Measurements from ENCODE around the gene HMSD.

HMSD gene

DNA sequence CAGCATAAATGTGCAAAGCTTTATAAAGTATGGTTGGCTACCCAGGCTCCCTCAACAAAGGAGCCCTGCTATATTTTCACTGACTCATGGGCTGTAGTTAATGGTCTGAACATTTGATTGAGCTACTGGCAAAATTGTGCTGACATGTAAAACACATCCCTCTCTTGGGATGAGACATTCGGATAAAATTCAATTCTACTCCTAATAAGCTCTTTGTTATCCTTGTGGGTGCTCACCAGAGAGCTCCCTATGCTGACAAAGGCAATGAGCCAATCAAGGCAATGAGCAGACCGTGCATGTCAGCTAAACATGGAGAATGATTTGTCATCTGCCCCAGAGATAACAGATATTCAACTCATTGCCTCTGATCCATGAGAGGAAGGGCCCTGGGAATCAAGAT is 48.5 kb downstream of the HMSD start:
- H3K27me3 ChIP-seq (ENCODE audit: insufficient read depth, low read depth, severe bottlenecking) = no peaks in the 10 kb centered on the region
- no peak for DNase-seq
- H3K36me3 ChIP-seq = no peaks in the 10 kb centered on the region
- H3K27ac ChIP-seq = no peak overlapping the region
- no peak overlapping the region for H3K4me3 ChIP-seq (ENCODE audit: low read depth, low read length)
- TF ChIP-seq CTCF (IDR thresholded peaks at IDR 0.05; ENCODE audit: low read depth, low read length) = no peak
- H3K9me3 ChIP-seq (ENCODE audit: severe bottlenecking) = peaks cover 7% of the 10 kb centered on the region

DNA sequence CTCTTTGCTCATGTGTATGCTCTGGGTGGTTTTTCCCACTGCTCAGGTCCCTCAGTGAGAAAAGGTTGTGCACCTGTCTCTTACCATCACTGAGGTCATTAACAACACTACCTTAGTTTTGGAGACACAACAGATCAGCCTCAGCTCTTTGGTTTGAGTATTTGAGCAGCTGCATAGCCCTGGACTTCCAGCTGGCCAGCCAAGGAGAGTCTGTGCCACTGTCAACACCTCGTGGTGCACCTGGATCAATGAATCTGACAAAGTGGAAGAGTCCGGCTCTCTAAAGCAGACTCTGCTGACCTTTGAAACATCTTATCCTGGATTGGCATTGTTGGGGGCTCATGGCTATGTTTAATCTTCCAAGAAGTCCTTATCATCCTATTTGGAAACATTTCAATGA is 50.8 kb downstream of the HMSD start:
- H3K27me3 ChIP-seq (ENCODE audit: insufficient read depth, low read depth, severe bottlenecking) = no peaks in the 10 kb centered on the region
- H3K36me3 ChIP-seq = no peaks in the 10 kb centered on the region
- H3K9me3 ChIP-seq (ENCODE audit: severe bottlenecking) = peaks cover 7% of the 10 kb centered on the region
- TF ChIP-seq CTCF (IDR thresholded peaks at IDR 0.05; ENCODE audit: low read depth, low read length) = no peak
- no peak overlapping the region for H3K27ac ChIP-seq
- no peak overlapping the region for H3K4me3 ChIP-seq (ENCODE audit: low read depth, low read length)
- no peak for DNase-seq

GRCh38 chr18:64002581-64002980 is 53.5 kb downstream of the HMSD start:
- no peak overlapping the region for H3K4me3 ChIP-seq (ENCODE audit: low read depth, low read length)
- H3K27ac ChIP-seq = no peak overlapping the region
- DNase-seq = no peak
- TF ChIP-seq CTCF (IDR thresholded peaks at IDR 0.05; ENCODE audit: low read depth, low read length) = no peak
- no peaks in the 10 kb centered on the region for H3K27me3 ChIP-seq (ENCODE audit: insufficient read depth, low read depth, severe bottlenecking)
- H3K9me3 ChIP-seq (ENCODE audit: severe bottlenecking) = peaks cover 4% of the 10 kb centered on the region
- no peaks in the 10 kb centered on the region for H3K36me3 ChIP-seq

DNA sequence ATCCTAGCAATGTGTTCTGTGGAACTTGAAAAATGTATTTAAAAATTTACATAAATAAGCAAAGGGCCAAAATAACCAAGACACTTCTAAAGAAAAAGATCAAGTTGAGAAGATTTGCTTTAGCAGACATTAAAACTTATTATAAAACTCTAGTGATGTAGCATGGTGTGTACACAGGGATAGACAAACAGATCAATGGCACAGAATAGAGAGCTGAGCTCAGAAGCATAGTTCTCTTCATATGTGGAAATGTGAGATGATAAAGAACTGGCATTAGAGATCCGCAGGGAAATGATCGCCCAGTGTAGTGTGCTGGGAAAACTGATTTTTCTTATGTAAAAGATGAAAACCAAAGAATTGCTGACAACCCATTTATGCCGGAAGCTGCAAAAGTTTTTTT is 60.2 kb downstream of the HMSD start:
- Histone ChIP-seq H3K9me3 (ENCODE audit: severe bottlenecking) (no peaks in the 10 kb centered on the region), H3K27ac (no peak overlapping the region), H3K27me3 (ENCODE audit: insufficient read depth, low read depth, severe bottlenecking) (no peaks in the 10 kb centered on the region), H3K4me3 (ENCODE audit: low read depth, low read length) (no peak overlapping the region), H3K36me3 (no peaks in the 10 kb centered on the region)
- no peak for TF ChIP-seq CTCF (IDR thresholded peaks at IDR 0.05; ENCODE audit: low read depth, low read length)
- DNase-seq = no peak
